ENCODE results near the gene MYL11.

DNA sequence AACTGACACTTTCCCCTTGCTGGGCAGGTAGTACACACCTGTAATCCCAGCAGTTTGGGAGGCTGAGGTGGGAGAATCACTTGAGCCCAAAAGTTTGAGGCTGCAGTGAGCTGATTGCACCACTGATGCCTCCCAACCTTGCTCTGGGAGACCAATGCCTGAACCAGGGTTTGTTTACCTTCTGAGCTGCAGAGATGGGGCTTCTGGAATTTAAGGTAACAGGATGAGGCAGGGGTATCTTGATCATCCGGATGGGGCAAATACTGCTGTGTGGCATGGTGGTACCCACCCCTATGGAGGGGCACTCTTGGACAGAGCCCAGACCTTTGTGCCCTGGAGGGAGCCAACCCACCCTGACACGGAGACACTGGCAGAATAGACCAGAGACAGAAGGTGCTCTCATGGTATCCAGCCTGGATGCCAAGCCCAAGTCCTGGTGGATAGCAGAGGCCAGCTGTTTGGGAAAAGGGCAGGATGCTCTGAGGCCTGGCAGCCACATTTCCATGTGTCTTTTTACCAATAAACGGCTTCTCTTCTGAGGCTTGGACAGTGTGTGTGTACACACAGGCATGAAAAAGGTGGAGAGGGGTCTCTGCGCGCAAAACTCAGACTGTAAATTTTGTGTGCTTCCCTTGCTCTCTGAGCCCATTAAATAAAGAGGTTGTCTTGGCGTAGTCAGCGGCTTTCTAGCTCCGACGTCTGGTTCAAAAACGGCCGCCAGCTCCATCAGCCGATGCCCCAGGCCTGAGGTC lies 25.0 kb downstream of the MYL11 start:
- TF ChIP-seq, protein P1, sequence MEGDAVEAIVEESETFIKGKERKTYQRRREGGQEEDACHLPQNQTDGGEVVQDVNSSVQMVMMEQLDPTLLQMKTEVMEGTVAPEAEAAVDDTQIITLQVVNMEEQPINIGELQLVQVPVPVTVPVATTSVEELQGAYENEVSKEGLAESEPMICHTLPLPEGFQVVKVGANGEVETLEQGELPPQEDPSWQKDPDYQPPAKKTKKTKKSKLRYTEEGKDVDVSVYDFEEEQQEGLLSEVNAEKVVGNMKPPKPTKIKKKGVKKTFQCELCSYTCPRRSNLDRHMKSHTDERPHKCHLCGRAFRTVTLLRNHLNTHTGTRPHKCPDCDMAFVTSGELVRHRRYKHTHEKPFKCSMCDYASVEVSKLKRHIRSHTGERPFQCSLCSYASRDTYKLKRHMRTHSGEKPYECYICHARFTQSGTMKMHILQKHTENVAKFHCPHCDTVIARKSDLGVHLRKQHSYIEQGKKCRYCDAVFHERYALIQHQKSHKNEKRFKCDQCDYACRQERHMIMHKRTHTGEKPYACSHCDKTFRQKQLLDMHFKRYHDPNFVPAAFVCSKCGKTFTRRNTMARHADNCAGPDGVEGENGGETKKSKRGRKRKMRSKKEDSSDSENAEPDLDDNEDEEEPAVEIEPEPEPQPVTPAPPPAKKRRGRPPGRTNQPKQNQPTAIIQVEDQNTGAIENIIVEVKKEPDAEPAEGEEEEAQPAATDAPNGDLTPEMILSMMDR (IDR thresholded peaks at IDR 0.05; ENCODE audit: insufficient read depth, low read length) = no peak
- TF ChIP-seq, protein P2, sequence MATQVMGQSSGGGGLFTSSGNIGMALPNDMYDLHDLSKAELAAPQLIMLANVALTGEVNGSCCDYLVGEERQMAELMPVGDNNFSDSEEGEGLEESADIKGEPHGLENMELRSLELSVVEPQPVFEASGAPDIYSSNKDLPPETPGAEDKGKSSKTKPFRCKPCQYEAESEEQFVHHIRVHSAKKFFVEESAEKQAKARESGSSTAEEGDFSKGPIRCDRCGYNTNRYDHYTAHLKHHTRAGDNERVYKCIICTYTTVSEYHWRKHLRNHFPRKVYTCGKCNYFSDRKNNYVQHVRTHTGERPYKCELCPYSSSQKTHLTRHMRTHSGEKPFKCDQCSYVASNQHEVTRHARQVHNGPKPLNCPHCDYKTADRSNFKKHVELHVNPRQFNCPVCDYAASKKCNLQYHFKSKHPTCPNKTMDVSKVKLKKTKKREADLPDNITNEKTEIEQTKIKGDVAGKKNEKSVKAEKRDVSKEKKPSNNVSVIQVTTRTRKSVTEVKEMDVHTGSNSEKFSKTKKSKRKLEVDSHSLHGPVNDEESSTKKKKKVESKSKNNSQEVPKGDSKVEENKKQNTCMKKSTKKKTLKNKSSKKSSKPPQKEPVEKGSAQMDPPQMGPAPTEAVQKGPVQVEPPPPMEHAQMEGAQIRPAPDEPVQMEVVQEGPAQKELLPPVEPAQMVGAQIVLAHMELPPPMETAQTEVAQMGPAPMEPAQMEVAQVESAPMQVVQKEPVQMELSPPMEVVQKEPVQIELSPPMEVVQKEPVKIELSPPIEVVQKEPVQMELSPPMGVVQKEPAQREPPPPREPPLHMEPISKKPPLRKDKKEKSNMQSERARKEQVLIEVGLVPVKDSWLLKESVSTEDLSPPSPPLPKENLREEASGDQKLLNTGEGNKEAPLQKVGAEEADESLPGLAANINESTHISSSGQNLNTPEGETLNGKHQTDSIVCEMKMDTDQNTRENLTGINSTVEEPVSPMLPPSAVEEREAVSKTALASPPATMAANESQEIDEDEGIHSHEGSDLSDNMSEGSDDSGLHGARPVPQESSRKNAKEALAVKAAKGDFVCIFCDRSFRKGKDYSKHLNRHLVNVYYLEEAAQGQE (IDR thresholded peaks at IDR 0.05; ENCODE audit: insufficient replicate concordance, low read depth) = no peak
- TF ChIP-seq SPI1 (IDR thresholded peaks at IDR 0.05; ENCODE audit: borderline replicate concordance, low read depth) = no peak
- no peak for TF ChIP-seq POLR2AphosphoS5 (IDR thresholded peaks at IDR 0.05; ENCODE audit: low read depth)
